Immature natural killer cell (primary cell): ENCODE measurements around the gene KCNQ5. TPM values are rescaled to one million over a fixed set of nuclear protein-coding genes. Genes with fewer than 3 reads are reported as not detected.

Experiments
- DNase-seq, 3 donors: peaks; one replicate each; pipeline ENCODE4 v3.0.0; 2022; ENCODE audit warnings: mixed read lengths in 1 of 3
- H3K27ac Mint-ChIP-seq, 6 donors: one replicate each; pipeline ENCODE4 v1.8.0; 2020; ENCODE audit warnings: mixed read lengths in 6 of 6, mild to moderate bottlenecking in 5 of 6, inconsistent platforms in 4 of 6, moderate library complexity in 3 of 6
- H3K27me3 Mint-ChIP-seq, 3 donors: one replicate each; pipeline ENCODE4 v1.8.0; 2020 to 2021; ENCODE audit warnings: low read depth in 3 of 3, mild to moderate bottlenecking in 3 of 3, mixed read lengths in 3 of 3, moderate library complexity in 3 of 3, inconsistent platforms in 1 of 3
- H3K36me3 Mint-ChIP-seq, 3 donors: one replicate each; pipeline ENCODE4 v1.8.0; 2020; ENCODE audit warnings: mixed read lengths in 3 of 3, inconsistent platforms in 2 of 3, mild to moderate bottlenecking in 2 of 3
- H3K4me1 Mint-ChIP-seq, 2 donors: one replicate each; pipeline ENCODE4 v1.8.0; 2020; ENCODE audit warnings: inconsistent platforms in 2 of 2, mild to moderate bottlenecking in 2 of 2, mixed read lengths in 2 of 2, moderate library complexity in 1 of 2
- H3K4me3 Mint-ChIP-seq, 5 donors: one replicate each; pipeline ENCODE4 v1.8.0; 2020; ENCODE audit warnings: mild to moderate bottlenecking in 5 of 5, mixed read lengths in 5 of 5, inconsistent platforms in 3 of 5, moderate library complexity in 3 of 5
- H3K9me3 Mint-ChIP-seq, 6 donors: one replicate each; pipeline ENCODE4 v1.8.0; 2020; ENCODE audit warnings: mild to moderate bottlenecking in 6 of 6, mixed read lengths in 6 of 6, inconsistent platforms in 4 of 6, moderate library complexity in 3 of 6
- polyA plus RNA-seq, 3 donors: library from polyadenylated mRNA; unstranded; fragments of 300-500 nt; fragmentation: Illumina TruSeq; gene quantifications; one replicate each; pipeline ENCODE4 v1.2.3, GENCODE V29; 2021

The KCNQ5 gene
- polyA plus RNA-seq, 3 donors from 2014 or later: 1.3 to 4.3 (median 1.8) TPM

DNA sequence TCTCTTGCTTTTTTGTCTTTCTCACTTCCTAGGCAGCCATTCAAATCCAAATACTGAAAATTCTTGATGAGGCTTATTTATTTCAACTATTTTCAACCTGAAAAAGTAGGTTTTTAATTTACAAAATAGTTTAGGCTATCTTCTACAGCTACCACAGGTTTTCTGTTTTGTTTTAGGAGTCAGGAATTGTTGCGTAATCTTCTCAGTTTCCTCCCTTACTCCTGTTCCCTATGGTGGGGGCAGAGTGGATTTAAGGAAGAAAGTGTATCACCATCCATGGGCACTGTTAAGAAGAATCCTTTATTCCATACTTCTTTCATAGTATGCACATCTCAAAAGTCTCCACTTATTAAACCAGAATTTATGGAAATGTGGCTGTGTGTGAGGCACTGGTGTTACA lies 421.0 kb downstream of the KCNQ5 start:
- Mint-ChIP-seq H3K27me3 (peaks cover 0 to 1% (median 0%) of the 10 kb centered on the region in 3 donors), H3K27ac (no peak overlapping the region), H3K9me3 (peaks cover 4 to 16% (median 10%) of the 10 kb centered on the region in 6 donors), H3K36me3 (peaks cover 14 to 20% (median 15%) of the 10 kb centered on the region in 3 donors), H3K4me1 (no peaks in the 10 kb centered on the region), H3K4me3 (no peak overlapping the region)
- no peak for DNase-seq

DNA sequence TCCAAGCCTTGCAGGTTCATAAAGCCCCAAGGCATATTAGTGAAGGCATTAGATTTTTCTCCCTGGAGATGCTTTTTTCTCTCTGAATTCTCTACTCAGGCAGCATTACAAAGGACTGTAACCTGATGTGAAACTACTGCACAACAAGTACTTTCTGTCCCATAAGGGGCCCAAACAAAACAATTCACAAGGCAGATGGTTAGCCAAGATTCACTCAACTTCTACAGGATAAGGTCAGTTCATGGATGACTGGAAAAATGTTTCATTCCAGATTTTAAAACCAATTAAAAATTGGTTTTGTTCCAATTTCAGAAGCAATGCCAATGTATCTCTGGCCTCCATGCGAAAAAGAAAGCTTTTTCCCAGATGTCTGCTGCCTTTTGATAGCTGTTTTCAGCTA lies 421.6 kb downstream of the KCNQ5 start:
- Mint-ChIP-seq H3K4me1 (no peaks in the 10 kb centered on the region), H3K27ac (no peak overlapping the region), H3K27me3 (peaks cover 0 to 1% (median 0%) of the 10 kb centered on the region in 3 donors), H3K36me3 (peaks cover 14 to 20% (median 15%) of the 10 kb centered on the region in 3 donors), H3K4me3 (no peak overlapping the region), H3K9me3 (peaks cover 4 to 14% (median 10%) of the 10 kb centered on the region in 6 donors)
- no peak for DNase-seq

DNA sequence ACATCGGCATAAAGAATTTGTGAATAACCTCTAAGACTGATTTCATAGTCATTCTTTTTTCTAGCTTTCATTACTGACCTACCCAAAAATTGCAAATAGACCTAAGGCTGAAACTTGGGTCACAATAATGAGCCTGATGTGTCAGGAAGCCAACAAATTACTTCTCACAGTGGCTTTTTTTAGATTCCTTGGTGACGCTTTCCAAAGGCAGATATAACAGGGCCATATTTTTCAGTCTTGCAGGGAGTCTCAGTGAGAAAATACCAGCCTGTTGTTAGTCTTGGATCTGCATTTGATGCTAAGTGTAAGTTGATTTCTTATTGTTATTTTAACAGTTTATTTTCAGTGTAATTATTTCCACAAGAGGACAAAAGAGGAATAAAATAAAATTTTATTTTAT lies 423.7 kb downstream of the KCNQ5 start:
- Mint-ChIP-seq H3K4me1 (peaks cover 0 to 5% of the 10 kb centered on the region in 2 donors), H3K36me3 (peaks cover 3 to 9% (median 4%) of the 10 kb centered on the region in 3 donors), H3K9me3 (no peaks in the 10 kb centered on the region), H3K4me3 (no peak overlapping the region), H3K27me3 (no peaks in the 10 kb centered on the region), H3K27ac (no peak overlapping the region)
- DNase-seq: no peak

DNA sequence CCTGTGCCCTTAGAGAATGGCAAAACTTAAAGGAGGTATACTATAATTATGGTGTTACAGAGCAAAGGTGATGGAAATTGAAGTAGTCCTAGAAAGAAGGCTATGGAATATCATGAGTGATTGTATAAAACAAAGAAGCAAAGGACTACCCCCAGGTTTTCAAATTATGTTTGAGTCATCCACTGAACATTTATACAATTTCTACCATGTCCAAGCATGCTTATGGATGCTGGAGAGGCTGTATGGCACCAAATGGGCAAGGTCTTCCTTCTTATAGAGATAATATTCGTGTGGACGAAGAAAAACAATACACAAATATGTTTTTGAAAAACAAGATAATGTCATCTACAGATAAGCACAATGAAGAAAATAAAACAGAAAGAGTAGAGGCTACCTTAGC lies 425.9 kb downstream of the KCNQ5 start:
- no peak for DNase-seq
- H3K36me3 Mint-ChIP-seq: peaks cover 3 to 9% (median 4%) of the 10 kb centered on the region in 3 donors
- H3K4me3 Mint-ChIP-seq: no peak overlapping the region
- H3K27me3 Mint-ChIP-seq: no peaks in the 10 kb centered on the region
- peaks cover 0 to 5% of the 10 kb centered on the region in 2 donors for H3K4me1 Mint-ChIP-seq
- no peaks in the 10 kb centered on the region for H3K9me3 Mint-ChIP-seq
- H3K27ac Mint-ChIP-seq: no peak overlapping the region

DNA sequence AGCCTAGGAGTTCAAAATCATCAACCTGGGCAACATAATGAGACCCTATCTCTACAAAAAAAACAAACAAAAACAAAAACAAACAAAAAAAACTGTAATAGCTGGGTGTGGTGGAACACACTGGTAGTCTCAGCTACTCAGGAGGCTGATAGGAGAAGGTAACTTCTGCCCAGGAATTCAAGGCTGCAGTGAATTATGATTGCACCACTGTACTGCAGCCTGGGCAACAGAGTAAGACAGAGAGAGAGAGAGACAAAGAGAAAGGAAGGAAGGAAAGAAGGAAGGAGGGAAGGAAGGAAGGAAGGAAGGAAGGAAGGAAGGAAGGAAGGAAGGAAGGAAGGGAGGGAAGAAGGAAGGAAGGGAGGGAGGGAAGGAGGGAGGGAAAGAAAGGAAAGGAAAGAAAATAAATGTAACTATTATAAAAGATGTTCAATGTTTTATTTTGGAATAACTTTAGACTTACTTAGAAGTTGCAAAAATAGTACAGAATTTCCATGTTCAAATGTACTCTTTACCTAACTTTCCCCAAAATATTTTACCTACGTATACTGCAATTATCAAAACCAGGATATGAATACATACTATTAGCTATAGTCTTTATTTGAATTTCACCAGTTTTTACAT lies 428.2 kb downstream of the KCNQ5 start:
- Mint-ChIP-seq H3K4me1 (peaks cover 0 to 5% of the 10 kb centered on the region in 2 donors), H3K36me3 (no peaks in the 10 kb centered on the region), H3K4me3 (peak overlapping the region in 3 of 5 donors; percentile 20 to 36 (median 31)), H3K27me3 (no peaks in the 10 kb centered on the region), H3K27ac (no peak overlapping the region), H3K9me3 (no peaks in the 10 kb centered on the region)
- DNase-seq: no peak

DNA sequence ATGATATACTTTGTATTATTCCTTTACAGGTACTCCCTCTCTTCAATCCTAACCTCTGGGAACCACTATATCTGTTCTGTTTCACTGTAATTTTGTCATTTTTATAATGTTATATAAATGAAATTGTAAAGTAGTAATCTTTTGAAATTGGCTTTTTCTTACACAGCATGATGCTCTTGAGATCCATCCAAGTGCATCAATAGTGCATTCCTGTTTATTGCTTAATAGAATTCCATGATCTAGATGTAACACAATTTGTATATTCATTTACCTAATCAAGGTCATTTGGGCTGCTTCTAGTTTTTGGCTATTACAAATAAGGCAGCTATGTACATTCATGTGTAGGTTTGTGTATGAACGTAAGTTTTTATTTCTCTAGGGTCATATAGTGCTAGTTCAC lies 428.8 kb downstream of the KCNQ5 start:
- Mint-ChIP-seq H3K4me3 (peak overlapping the region in 4 of 5 donors; percentile 49 to 69 (median 54)), H3K4me1 (peaks cover 0 to 5% of the 10 kb centered on the region in 2 donors)

DNA sequence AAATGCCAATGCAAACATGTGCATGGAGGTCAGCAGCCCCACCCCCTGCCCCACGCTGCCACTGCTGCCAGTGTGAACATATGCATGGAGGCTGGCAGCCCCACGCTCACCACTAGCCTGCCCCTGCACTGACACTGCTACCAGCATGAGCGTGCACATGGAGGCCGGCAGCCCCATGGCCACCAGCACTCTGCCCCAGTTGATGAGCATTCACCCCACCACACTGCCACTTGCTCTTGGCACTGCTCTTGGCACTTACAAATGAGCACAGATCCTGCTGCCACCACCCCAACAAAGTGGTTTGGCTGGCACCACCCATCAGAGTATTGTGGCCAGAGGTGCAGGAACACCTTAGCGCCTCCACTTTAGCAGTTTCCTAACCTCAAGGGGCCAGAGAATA lies 429.3 kb downstream of the KCNQ5 start:
- H3K27me3 Mint-ChIP-seq: no peaks in the 10 kb centered on the region
- H3K4me1 Mint-ChIP-seq: peaks cover 0 to 5% of the 10 kb centered on the region in 2 donors
- H3K4me3 Mint-ChIP-seq: peak overlapping the region; percentile 49 to 69 (median 58)
- H3K27ac Mint-ChIP-seq: peak overlapping the region in 1 of 6 donors; percentile 60
- H3K36me3 Mint-ChIP-seq: no peaks in the 10 kb centered on the region
- H3K9me3 Mint-ChIP-seq: peaks cover 0 to 2% (median 0%) of the 10 kb centered on the region in 6 donors
- peak; percentile 26 to 53 (median 39) for DNase-seq

More for the DNA sequence above, 428.8 kb downstream of the KCNQ5 start:
- no peaks in the 10 kb centered on the region for H3K36me3 Mint-ChIP-seq
- no peaks in the 10 kb centered on the region for H3K9me3 Mint-ChIP-seq
- H3K27me3 Mint-ChIP-seq: no peaks in the 10 kb centered on the region
- no peak overlapping the region for H3K27ac Mint-ChIP-seq
- no peak for DNase-seq

DNA sequence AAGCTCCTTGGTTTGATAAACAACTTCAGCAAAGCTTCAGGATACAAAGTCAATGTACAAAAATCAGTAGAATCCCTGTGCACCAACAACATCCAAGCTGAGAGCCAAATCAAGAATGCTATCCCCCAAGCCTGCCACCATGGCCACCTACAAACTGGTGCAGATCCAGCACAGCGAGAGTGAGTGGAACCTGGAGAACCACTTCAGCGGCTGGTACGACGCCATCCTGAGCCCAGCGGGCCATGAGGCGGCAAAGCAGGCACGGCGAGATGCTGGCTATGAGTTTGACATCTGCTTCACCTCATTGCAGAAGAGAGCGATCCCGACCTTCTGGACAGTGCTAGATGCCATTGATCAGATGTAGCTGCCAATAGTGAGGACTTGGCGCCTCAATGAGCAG lies 433.1 kb downstream of the KCNQ5 start:
- peaks cover 0 to 3% (median 1%) of the 10 kb centered on the region in 3 donors for H3K27me3 Mint-ChIP-seq
- peaks cover 0 to under 1% (median 0%) of the 10 kb centered on the region in 3 donors for H3K36me3 Mint-ChIP-seq
- peaks cover 0 to 2% (median 0%) of the 10 kb centered on the region in 6 donors for H3K9me3 Mint-ChIP-seq
- no peak for DNase-seq
- peaks cover 0 to 2% of the 10 kb centered on the region in 2 donors for H3K4me1 Mint-ChIP-seq
- H3K4me3 Mint-ChIP-seq: no peak overlapping the region
- no peak overlapping the region for H3K27ac Mint-ChIP-seq

DNA sequence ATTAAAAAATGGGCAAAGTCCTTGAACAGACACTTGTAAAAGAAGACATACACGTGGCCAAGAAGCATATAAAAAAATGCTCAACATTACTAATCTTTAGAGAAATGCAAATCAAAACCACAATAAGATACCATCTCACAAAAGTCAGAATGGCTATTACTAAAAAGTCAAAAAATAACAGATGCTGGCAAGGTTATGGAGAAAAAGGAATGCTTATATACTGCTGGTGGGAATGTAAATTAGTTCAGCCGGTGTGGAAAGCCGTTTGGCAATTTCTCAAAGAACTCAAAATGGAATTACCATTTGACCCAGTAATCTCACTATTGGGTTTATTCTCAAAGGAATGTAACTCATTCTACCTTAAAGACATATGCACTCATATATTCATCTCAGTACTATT lies 436.9 kb downstream of the KCNQ5 start:
- H3K4me3 Mint-ChIP-seq: no peak overlapping the region
- H3K27ac Mint-ChIP-seq: peak overlapping the region in 1 of 6 donors; percentile 5
- DNase-seq: no peak
- peaks cover 0 to 3% (median 1%) of the 10 kb centered on the region in 3 donors for H3K27me3 Mint-ChIP-seq
- peaks cover 0 to 3% (median 0%) of the 10 kb centered on the region in 3 donors for H3K36me3 Mint-ChIP-seq
- peaks cover 0 to 2% (median 0%) of the 10 kb centered on the region in 6 donors for H3K9me3 Mint-ChIP-seq
- H3K4me1 Mint-ChIP-seq: no peaks in the 10 kb centered on the region

DNA sequence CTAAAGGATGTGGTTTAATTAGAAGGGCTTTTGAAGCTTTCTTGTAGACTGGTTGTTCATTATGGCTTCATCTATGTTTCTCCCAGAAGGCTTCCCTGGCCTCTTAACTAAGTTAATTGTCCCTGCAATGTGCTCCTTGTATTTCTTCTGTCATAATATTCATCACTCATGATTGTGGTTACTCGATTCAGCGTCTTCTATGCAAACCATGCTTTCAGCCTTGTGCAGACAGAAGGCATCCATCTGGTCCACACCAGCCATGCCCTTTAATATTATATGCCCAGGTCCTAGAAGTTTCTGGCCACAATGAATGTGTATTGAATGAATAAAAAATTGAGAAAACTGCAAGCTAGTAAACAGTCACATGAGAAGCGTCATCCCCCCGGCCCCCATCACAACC lies 440.3 kb downstream of the KCNQ5 start:
- no peak overlapping the region for H3K4me3 Mint-ChIP-seq
- peaks cover 0 to 3% (median 1%) of the 10 kb centered on the region in 3 donors for H3K27me3 Mint-ChIP-seq
- no peak for DNase-seq
- H3K36me3 Mint-ChIP-seq: peaks cover 0 to 3% (median 0%) of the 10 kb centered on the region in 3 donors
- H3K27ac Mint-ChIP-seq: no peak overlapping the region
- H3K9me3 Mint-ChIP-seq: peaks cover 0 to 1% (median 0%) of the 10 kb centered on the region in 6 donors
- peaks cover 0 to 8% of the 10 kb centered on the region in 2 donors for H3K4me1 Mint-ChIP-seq

DNA sequence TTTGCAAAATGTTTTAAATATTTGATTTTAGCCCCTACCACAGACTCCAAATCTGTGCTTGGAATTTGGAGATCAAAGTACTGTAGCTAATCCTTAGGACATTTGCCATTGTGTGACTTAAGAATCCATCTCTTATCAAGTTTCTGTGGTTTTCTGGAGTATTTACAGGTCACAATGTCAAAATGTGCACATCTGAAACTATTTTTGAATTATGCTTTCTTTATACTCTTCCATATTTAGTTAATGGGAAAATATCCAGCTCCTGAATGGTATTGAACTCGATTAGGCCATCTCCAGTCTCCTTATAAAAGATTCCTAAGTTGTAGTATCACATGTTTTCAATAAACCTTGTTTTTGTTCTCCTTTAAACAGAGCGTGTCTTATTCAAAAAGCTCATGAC lies 441.0 kb downstream of the KCNQ5 start:
- Mint-ChIP-seq H3K4me1 (peaks cover 0 to 8% of the 10 kb centered on the region in 2 donors), H3K36me3 (peaks cover 0 to 3% (median 0%) of the 10 kb centered on the region in 3 donors), H3K9me3 (peaks cover 0 to 1% (median 0%) of the 10 kb centered on the region in 6 donors), H3K4me3 (no peak overlapping the region), H3K27ac (no peak overlapping the region), H3K27me3 (peaks cover 0 to 3% (median 1%) of the 10 kb centered on the region in 3 donors)
- no peak for DNase-seq

DNA sequence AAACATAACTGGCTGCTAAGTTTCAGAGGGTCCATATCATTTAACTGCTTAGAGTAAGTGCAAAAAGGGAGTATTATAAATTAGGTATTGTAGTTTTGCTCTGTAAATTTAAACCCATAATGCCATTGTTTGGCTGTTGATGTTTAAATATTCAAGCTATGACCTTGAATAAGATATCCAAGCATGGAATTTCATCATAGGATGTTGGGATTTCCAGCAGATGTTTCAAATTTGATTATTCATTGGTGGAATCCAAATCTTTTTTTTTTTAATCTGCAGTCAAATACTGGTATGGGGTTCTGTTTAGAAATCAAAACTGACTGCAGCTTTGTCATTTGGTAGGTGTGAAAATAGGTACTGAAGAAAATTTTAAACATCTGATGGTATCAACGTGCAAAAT lies 442.4 kb downstream of the KCNQ5 start:
- H3K4me3 Mint-ChIP-seq: no peak overlapping the region
- peaks cover 0 to 3% (median 0%) of the 10 kb centered on the region in 3 donors for H3K36me3 Mint-ChIP-seq
- H3K27me3 Mint-ChIP-seq: no peaks in the 10 kb centered on the region
- peaks cover 0 to 1% (median 0%) of the 10 kb centered on the region in 6 donors for H3K9me3 Mint-ChIP-seq
- H3K27ac Mint-ChIP-seq: no peak overlapping the region
- peaks cover 0 to 8% of the 10 kb centered on the region in 2 donors for H3K4me1 Mint-ChIP-seq
- DNase-seq: no peak

DNA sequence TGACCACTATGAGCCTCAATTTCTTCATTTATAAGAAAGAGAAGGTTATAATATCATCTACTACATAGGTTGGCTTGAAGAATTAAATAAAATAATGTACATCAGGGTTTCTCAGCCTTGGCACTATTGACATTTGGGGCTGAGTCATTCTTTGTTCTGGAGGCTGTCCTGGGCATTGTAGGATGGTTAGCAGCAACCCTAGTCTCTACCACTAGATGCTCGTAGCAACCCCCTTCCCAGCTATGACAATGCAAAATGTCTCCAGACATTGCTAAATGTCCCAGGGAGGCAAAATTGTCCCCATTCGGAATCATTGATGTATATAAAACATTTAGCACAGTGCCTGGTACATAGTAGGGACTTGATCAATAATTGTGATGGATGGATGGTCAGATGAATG lies 451.4 kb downstream of the KCNQ5 start:
- no peak overlapping the region for H3K4me3 Mint-ChIP-seq
- no peak for DNase-seq
- no peaks in the 10 kb centered on the region for H3K4me1 Mint-ChIP-seq
- no peak overlapping the region for H3K27ac Mint-ChIP-seq
- peaks cover 0 to 2% (median 0%) of the 10 kb centered on the region in 3 donors for H3K27me3 Mint-ChIP-seq
- no peaks in the 10 kb centered on the region for H3K9me3 Mint-ChIP-seq
- peaks cover 0 to 2% (median 0%) of the 10 kb centered on the region in 3 donors for H3K36me3 Mint-ChIP-seq

DNA sequence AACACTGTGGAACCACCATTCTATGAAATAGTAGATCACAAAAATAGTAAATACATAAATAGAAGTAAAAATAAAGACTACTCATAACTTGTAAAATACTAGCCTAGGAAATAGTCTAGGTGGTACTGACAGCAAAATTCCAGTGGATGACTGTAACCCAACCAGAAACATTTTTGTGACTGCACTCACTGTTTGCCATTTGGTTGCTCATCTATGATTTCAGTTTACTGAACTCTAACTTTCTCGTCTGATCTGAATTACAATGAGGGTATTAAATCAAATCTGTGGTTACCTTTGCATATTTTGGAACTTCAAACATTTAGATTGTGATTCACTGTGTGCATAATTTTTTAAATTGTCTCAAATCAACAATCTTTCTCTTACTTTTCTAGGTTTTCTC lies 452.3 kb downstream of the KCNQ5 start:
- Mint-ChIP-seq H3K9me3 (no peaks in the 10 kb centered on the region), H3K27me3 (peaks cover 0 to 2% (median 0%) of the 10 kb centered on the region in 3 donors), H3K4me3 (no peak overlapping the region), H3K36me3 (peaks cover 0 to 4% (median 0%) of the 10 kb centered on the region in 3 donors), H3K4me1 (no peaks in the 10 kb centered on the region), H3K27ac (no peak overlapping the region)
- DNase-seq: no peak
